Measurements from ENCODE around the gene C20orf202. TPM values are rescaled to one million over a fixed set of nuclear protein-coding genes. Genes with fewer than 3 reads are reported as not detected.

The C20orf202 gene
- total RNA-seq, 1 experiment from 2014 or later = not detected

GRCh38 chr20:1184638-1185315 lies 18.5 kb upstream of the C20orf202 start, which contains the start of gene TMEM74B:
Gene TMEM74B (minus strand): TSS chr20:1184981. CDS start chr20:1183801, 1,180 bp downstream.
- POLR2A ChIA-PET (ENCODE audit: unreplicated experiment) = no interaction called here
- CTCF ChIA-PET = interaction anchor here (0.6 kb wide), 1 partner anchor 218 kb away, joined by 7 read pairs; no protein-coding TSS in a partner anchor
- H3K4me3 ChIP-seq (ENCODE audit: low read length) = peak within 1 kb of the TSS; percentile 66
- no peaks in the 10 kb centered on the region for H4K20me1 ChIP-seq (ENCODE audit: low read length)
- intact Hi-C loops (cut with micrococcal nuclease) = loop anchor here (10.0 kb wide), 2 partner anchors 230 to 370 kb away; no protein-coding TSS in a partner anchor
- no peak within 1 kb of the TSS; the same call in 1 of the 2 replicates for H3K9ac ChIP-seq (ENCODE audit: low read length)
- H3K79me2 ChIP-seq (ENCODE audit: low read length) = no peaks in the 10 kb centered on the region
- TF ChIP-seq EZH2phosphoT487 (IDR thresholded peaks at IDR 0.05; ENCODE audit: borderline replicate concordance, low read length) (no peak), CTCF (conservative IDR thresholded peaks at IDR 0.05; ENCODE audit: low read depth, low read length) (no peak), EZH2 (IDR thresholded peaks at IDR 0.05; ENCODE audit: low read length, unreplicated experiment) (no peak)
- H3K27me3 ChIP-seq (ENCODE audit: low read length) = peaks cover 13% of the 10 kb centered on the region
- H3F3A ChIP-seq (ENCODE audit: low read length, unreplicated experiment) = no peaks in the 10 kb centered on the region
- DNase-seq (no peak), ATAC-seq (peak; percentile 39)
- H3K9me3 ChIP-seq (ENCODE audit: low read length) = no peaks in the 10 kb centered on the region
- peak within 1 kb of the TSS; percentile 81 for H3K4me2 ChIP-seq (ENCODE audit: low read length)
- no peaks in the 10 kb centered on the region for H3K9me2 ChIP-seq (replicated peaks; ENCODE audit: low read length)
- peaks cover 4% of the 10 kb centered on the region; the same call in 1 of the 2 replicates for H3K4me1 ChIP-seq (ENCODE audit: insufficient read depth, low read length)
- no peak within 1 kb of the TSS for H3K27ac ChIP-seq (ENCODE audit: low read length)
- H3K36me3 ChIP-seq (ENCODE audit: low read depth, low read length) = no peaks in the 10 kb centered on the region
- no TSS peak for BruUV-seq (replicated peaks)
- peak within 1 kb of the TSS; percentile 60; the same call in 1 of the 2 replicates for H2AFZ ChIP-seq (ENCODE audit: low read length)

GRCh38 chr20:1185316-1185741 lies 17.9 kb upstream of the C20orf202 start:
- H3K4me3 ChIP-seq (ENCODE audit: low read length) = peak overlapping the region; percentile 66
- no peak for TF ChIP-seq CTCF (conservative IDR thresholded peaks at IDR 0.05; ENCODE audit: low read depth, low read length)
- no peak for TF ChIP-seq EZH2 (IDR thresholded peaks at IDR 0.05; ENCODE audit: low read length, unreplicated experiment)
- no peak for TF ChIP-seq EZH2phosphoT487 (IDR thresholded peaks at IDR 0.05; ENCODE audit: borderline replicate concordance, low read length)
- ATAC-seq (peak; percentile 50), DNase-seq (no peak)
- no peak overlapping the region for H3K9ac ChIP-seq (ENCODE audit: low read length)
- H2AFZ ChIP-seq (ENCODE audit: low read length) = peak overlapping the region; percentile 60; the same call in 1 of the 2 replicates
- no peaks in the 10 kb centered on the region for H3K36me3 ChIP-seq (ENCODE audit: low read depth, low read length)
- H3K9me2 ChIP-seq (replicated peaks; ENCODE audit: low read length) = no peaks in the 10 kb centered on the region
- H3K4me2 ChIP-seq (ENCODE audit: low read length) = peak overlapping the region; percentile 81
- H3K4me1 ChIP-seq (ENCODE audit: insufficient read depth, low read length) = peaks cover 4% of the 10 kb centered on the region; the same call in 1 of the 2 replicates
- CTCF ChIA-PET = interaction anchor here (0.6 kb wide), 1 partner anchor 219 kb away, joined by 7 read pairs; no protein-coding TSS in a partner anchor
- H3K79me2 ChIP-seq (ENCODE audit: low read length) = no peaks in the 10 kb centered on the region
- no peaks in the 10 kb centered on the region for H3F3A ChIP-seq (ENCODE audit: low read length, unreplicated experiment)
- POLR2A ChIA-PET (ENCODE audit: unreplicated experiment) = no interaction called here
- H3K27me3 ChIP-seq (ENCODE audit: low read length) = peaks cover 18% of the 10 kb centered on the region
- no peaks in the 10 kb centered on the region for H3K9me3 ChIP-seq (ENCODE audit: low read length)
- no TSS peak for BruUV-seq (replicated peaks)
- intact Hi-C loops (cut with micrococcal nuclease) = loop anchor here (10.0 kb wide), 2 partner anchors 231 to 371 kb away; no protein-coding TSS in a partner anchor
- H3K27ac ChIP-seq (ENCODE audit: low read length) = no peak overlapping the region
- no peaks in the 10 kb centered on the region for H4K20me1 ChIP-seq (ENCODE audit: low read length)
